ENCODE data around the gene PYGM.

Gene PYGM

GRCh38 chr11:64788321-64789215 lies 28.8 kb upstream of the PYGM start:
- no peak overlapping the region for H3K27ac ChIP-seq
- TF ChIP-seq CTCF (conservative IDR thresholded peaks at IDR 0.05) (no peak), ZFX (IDR thresholded peaks at IDR 0.05) (no peak)

GRCh38 chr11:64787526-64788320 lies 27.9 kb upstream of the PYGM start:
- no peak overlapping the region for H3K27ac ChIP-seq
- TF ChIP-seq ZFX (IDR thresholded peaks at IDR 0.05) (no peak), CTCF (conservative IDR thresholded peaks at IDR 0.05) (peak; percentile 91)

- no peak for TF ChIP-seq CTCF (conservative IDR thresholded peaks at IDR 0.05)
- TF ChIP-seq ZFX (IDR thresholded peaks at IDR 0.05), result no peak
- no peak overlapping the region for H3K27ac ChIP-seq
These were observed 26.5 kb upstream of the PYGM start for GRCh38 chr11:64786308-64786707.

GRCh38 chr11:64784813-64785581 lies 25.2 kb upstream of the PYGM start:
- TF ChIP-seq ZFX (IDR thresholded peaks at IDR 0.05) (no peak), CTCF (conservative IDR thresholded peaks at IDR 0.05) (no peak)
- no peak overlapping the region for H3K27ac ChIP-seq

GRCh38 chr11:64778473-64779298 lies 18.9 kb upstream of the PYGM start, which contains the start of gene SF1:
TSS of gene SF1 (minus strand) at chr11:64778542. CDS start at chr11:64778392, 150 bp downstream.
- TF ChIP-seq ZFX (IDR thresholded peaks at IDR 0.05), result no peak
- no peak for TF ChIP-seq CTCF (conservative IDR thresholded peaks at IDR 0.05)

GRCh38 chr11:64778223-64778472 lies 18.4 kb upstream of the PYGM start:
- peak; percentile 84 for TF ChIP-seq ZFX (IDR thresholded peaks at IDR 0.05)
- TF ChIP-seq CTCF (conservative IDR thresholded peaks at IDR 0.05), result no peak
- peak overlapping the region; percentile 97 for H3K27ac ChIP-seq

More at GRCh38 chr11:64778473-64779298, 18.9 kb upstream of the PYGM start, which contains the start of gene SF1:
- H3K27ac ChIP-seq, result peak within 1 kb of the TSS; percentile 97
